ENCODE measurements around the gene MTMR3.

DNA sequence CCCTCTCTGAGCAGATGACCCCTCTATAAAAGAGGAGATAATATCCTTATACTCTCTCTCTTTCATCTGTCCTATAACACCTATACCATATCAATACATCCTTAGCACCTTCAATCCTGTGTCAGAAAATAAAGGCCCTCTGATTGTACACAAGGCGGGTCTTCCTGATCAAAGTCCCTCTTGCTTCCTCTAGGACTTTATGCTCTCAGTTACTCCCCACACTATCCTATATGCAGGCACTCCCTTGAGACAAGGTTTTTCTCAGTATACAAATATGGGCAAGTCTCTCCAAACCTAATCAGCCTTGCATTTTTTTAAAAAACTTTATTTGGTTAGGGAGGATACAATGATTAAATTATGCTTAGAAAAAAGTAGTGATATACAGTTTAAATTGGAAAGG is 180.0 kb downstream of the MTMR3 start:
- TF ChIP-seq, protein P1, sequence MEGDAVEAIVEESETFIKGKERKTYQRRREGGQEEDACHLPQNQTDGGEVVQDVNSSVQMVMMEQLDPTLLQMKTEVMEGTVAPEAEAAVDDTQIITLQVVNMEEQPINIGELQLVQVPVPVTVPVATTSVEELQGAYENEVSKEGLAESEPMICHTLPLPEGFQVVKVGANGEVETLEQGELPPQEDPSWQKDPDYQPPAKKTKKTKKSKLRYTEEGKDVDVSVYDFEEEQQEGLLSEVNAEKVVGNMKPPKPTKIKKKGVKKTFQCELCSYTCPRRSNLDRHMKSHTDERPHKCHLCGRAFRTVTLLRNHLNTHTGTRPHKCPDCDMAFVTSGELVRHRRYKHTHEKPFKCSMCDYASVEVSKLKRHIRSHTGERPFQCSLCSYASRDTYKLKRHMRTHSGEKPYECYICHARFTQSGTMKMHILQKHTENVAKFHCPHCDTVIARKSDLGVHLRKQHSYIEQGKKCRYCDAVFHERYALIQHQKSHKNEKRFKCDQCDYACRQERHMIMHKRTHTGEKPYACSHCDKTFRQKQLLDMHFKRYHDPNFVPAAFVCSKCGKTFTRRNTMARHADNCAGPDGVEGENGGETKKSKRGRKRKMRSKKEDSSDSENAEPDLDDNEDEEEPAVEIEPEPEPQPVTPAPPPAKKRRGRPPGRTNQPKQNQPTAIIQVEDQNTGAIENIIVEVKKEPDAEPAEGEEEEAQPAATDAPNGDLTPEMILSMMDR (IDR thresholded peaks at IDR 0.05): no peak
- TF ChIP-seq GATA2 (CRISPR knock-in tag; IDR thresholded peaks at IDR 0.05) (no peak), POLR2AphosphoS5 (IDR thresholded peaks at IDR 0.05; ENCODE audit: low read depth, low read length) (no peak), JUND (IDR thresholded peaks at IDR 0.05) (no peak), GABPA (IDR thresholded peaks at IDR 0.05; ENCODE audit: low read depth) (no peak), EZH2phosphoT487 (IDR thresholded peaks at IDR 0.05; ENCODE audit: borderline replicate concordance, low read depth) (no peak), SMC3 (IDR thresholded peaks at IDR 0.05; ENCODE audit: low read depth, low read length) (no peak), EP300 (IDR thresholded peaks at IDR 0.05; ENCODE audit: borderline replicate concordance in 1 of 2, low read depth in 1 of 2, low read length in 1 of 2) (no peak), CHD2 (IDR thresholded peaks at IDR 0.05; ENCODE audit: low read length, partially characterized antibody) (no peak), TAF1 (IDR thresholded peaks at IDR 0.05; ENCODE audit: borderline replicate concordance, low read depth, low read length) (no peak)
- TF ChIP-seq, protein P2, sequence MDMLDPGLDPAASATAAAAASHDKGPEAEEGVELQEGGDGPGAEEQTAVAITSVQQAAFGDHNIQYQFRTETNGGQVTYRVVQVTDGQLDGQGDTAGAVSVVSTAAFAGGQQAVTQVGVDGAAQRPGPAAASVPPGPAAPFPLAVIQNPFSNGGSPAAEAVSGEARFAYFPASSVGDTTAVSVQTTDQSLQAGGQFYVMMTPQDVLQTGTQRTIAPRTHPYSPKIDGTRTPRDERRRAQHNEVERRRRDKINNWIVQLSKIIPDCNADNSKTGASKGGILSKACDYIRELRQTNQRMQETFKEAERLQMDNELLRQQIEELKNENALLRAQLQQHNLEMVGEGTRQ (IDR thresholded peaks at IDR 0.05; ENCODE audit: borderline replicate concordance, low read depth, low read length): no peak
- TF ChIP-seq, protein P3, sequence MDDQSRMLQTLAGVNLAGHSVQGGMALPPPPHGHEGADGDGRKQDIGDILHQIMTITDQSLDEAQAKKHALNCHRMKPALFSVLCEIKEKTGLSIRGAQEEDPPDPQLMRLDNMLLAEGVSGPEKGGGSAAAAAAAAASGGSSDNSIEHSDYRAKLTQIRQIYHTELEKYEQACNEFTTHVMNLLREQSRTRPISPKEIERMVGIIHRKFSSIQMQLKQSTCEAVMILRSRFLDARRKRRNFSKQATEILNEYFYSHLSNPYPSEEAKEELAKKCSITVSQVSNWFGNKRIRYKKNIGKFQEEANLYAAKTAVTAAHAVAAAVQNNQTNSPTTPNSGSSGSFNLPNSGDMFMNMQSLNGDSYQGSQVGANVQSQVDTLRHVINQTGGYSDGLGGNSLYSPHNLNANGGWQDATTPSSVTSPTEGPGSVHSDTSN (IDR thresholded peaks at IDR 0.05): no peak
- TF ChIP-seq, protein P4, sequence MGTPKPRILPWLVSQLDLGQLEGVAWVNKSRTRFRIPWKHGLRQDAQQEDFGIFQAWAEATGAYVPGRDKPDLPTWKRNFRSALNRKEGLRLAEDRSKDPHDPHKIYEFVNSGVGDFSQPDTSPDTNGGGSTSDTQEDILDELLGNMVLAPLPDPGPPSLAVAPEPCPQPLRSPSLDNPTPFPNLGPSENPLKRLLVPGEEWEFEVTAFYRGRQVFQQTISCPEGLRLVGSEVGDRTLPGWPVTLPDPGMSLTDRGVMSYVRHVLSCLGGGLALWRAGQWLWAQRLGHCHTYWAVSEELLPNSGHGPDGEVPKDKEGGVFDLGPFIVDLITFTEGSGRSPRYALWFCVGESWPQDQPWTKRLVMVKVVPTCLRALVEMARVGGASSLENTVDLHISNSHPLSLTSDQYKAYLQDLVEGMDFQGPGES (IDR thresholded peaks at IDR 0.05; ENCODE audit: low read depth, low read length): no peak
